ENCODE results near the gene FBXL19. TPM values are rescaled to one million over a fixed set of nuclear protein-coding genes. Genes with fewer than 3 reads are reported as not detected.

FBXL19 gene
- total and polyA plus RNA-seq, 2 of the 13 experiments (the other 11 are each of a cell fraction or from before 2014, with no cell fraction given): 6.0 to 13.7 TPM

DNA sequence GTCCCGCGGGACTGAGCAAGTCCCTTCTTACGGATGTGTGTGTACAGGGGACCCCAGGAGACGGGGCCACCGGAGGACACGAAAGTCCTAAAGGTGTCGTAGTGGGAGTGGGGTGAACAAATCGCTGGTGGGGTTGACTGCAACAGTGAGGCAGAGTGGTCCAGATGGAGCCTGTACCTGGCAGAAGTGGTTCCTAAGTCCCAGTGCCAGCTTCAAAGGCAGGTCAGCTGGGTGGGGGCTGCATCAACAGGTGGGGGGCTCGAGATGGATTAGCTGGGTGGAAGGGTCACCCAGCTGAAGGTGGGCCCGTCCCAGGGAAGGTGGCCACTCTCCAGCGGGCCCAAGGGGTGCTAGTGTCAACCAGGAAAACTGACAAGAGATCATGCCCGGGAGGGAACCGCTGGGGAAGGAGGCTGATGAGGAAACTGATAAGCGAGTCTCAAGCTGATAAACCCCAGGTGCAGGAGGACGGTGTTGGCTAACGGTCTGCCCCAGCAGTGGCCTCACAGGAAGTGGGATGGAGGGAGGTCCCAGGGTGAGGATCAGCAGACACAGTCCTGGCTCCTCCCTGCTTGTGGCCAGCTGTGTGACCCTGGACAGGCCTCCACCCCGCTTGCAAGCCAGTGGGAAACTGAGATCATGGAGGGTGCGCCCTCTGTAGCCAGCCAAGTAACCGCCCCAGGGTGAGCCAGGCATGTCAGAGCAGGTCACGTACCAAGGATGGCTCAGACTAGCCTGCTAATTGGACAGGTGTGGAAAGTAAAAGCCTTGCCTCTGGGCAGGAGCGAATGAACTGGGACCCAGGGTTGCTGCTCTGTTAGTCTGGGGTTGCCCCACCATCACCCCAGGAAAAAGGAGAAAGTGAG lies 26.5 kb downstream of the FBXL19 start (continued):
- TF ChIP-seq, protein P1, sequence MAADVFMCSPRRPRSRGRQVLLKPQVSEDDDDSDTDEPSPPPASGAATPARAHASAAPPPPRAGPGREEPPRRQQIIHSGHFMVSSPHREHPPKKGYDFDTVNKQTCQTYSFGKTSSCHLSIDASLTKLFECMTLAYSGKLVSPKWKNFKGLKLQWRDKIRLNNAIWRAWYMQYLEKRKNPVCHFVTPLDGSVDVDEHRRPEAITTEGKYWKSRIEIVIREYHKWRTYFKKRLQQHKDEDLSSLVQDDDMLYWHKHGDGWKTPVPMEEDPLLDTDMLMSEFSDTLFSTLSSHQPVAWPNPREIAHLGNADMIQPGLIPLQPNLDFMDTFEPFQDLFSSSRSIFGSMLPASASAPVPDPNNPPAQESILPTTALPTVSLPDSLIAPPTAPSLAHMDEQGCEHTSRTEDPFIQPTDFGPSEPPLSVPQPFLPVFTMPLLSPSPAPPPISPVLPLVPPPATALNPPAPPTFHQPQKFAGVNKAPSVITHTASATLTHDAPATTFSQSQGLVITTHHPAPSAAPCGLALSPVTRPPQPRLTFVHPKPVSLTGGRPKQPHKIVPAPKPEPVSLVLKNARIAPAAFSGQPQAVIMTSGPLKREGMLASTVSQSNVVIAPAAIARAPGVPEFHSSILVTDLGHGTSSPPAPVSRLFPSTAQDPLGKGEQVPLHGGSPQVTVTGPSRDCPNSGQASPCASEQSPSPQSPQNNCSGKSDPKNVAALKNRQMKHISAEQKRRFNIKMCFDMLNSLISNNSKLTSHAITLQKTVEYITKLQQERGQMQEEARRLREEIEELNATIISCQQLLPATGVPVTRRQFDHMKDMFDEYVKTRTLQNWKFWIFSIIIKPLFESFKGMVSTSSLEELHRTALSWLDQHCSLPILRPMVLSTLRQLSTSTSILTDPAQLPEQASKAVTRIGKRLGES (CRISPR knock-in tag; IDR thresholded peaks at IDR 0.05; ENCODE audit: borderline replicate concordance): no peak
- TF ChIP-seq HOXA9 (CRISPR knock-in tag; IDR thresholded peaks at IDR 0.05; ENCODE audit: borderline replicate concordance): 0 out of 2 replicates have a peak, but pooled peaks have one; percentile 18
- TF ChIP-seq, protein P2, sequence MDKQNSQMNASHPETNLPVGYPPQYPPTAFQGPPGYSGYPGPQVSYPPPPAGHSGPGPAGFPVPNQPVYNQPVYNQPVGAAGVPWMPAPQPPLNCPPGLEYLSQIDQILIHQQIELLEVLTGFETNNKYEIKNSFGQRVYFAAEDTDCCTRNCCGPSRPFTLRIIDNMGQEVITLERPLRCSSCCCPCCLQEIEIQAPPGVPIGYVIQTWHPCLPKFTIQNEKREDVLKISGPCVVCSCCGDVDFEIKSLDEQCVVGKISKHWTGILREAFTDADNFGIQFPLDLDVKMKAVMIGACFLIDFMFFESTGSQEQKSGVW (CRISPR knock-in tag; IDR thresholded peaks at IDR 0.05; ENCODE audit: borderline replicate concordance): 0 out of 2 replicates have a peak, but pooled peaks have one; percentile 36
- no peak; the same call in 1 of the 2 replicates for TF ChIP-seq ZNF546 (CRISPR knock-in tag; conservative IDR thresholded peaks at IDR 0.05)
- peak; percentile 86 for TF ChIP-seq BRD4 (CRISPR knock-in tag; IDR thresholded peaks at IDR 0.05)
- TF ChIP-seq MEIS2 (CRISPR knock-in tag; IDR thresholded peaks at IDR 0.05): peak; percentile 93; the same call in 1 of the 2 replicates
- no peak; the same call in 1 of the 2 replicates for TF ChIP-seq ZNF274 (CRISPR knock-in tag; IDR thresholded peaks at IDR 0.05)
- TF ChIP-seq CAMTA2 (CRISPR knock-in tag; IDR thresholded peaks at IDR 0.05; ENCODE audit: borderline replicate concordance): peak; percentile 77; the same call in 1 of the 2 replicates
- TF ChIP-seq, protein P3, sequence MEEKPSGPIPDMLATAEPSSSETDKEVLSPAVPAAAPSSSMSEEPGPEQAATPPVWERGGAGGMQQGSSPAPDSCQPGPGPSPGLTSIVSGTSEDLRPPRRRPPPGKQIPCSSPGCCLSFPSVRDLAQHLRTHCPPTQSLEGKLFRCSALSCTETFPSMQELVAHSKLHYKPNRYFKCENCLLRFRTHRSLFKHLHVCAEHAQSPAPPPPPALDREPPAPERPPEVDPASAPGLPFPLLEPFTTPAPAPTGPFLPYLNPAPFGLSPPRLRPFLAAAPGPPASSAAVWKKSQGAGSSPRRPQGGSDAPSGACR (CRISPR knock-in tag; IDR thresholded peaks at IDR 0.05): peak; percentile 52; the same call in 1 of the 2 replicates
- TF ChIP-seq ZMAT3 (CRISPR knock-in tag; conservative IDR thresholded peaks at IDR 0.05): no peak; the same call in 1 of the 2 replicates
- no peak for TF ChIP-seq ZNF777 (CRISPR knock-in tag; IDR thresholded peaks at IDR 0.05)
- TF ChIP-seq PAF1 (CRISPR knock-in tag; IDR thresholded peaks at IDR 0.05): peak; percentile 88
- peak; percentile 72; the same call in 1 of the 2 replicates for TF ChIP-seq ZNF607 (CRISPR knock-in tag; IDR thresholded peaks at IDR 0.05; ENCODE audit: borderline replicate concordance)
- TF ChIP-seq ZBTB38 (CRISPR knock-in tag; IDR thresholded peaks at IDR 0.05): peak; percentile 96
- no peak for TF ChIP-seq FOXM1 (CRISPR knock-in tag; IDR thresholded peaks at IDR 0.05)
- no peak for TF ChIP-seq HOXD1 (CRISPR knock-in tag; IDR thresholded peaks at IDR 0.05)
- TF ChIP-seq ZNF589 (CRISPR knock-in tag; conservative IDR thresholded peaks at IDR 0.05): peak; percentile 86; the same call in 1 of the 2 replicates
- TF ChIP-seq, protein P4, sequence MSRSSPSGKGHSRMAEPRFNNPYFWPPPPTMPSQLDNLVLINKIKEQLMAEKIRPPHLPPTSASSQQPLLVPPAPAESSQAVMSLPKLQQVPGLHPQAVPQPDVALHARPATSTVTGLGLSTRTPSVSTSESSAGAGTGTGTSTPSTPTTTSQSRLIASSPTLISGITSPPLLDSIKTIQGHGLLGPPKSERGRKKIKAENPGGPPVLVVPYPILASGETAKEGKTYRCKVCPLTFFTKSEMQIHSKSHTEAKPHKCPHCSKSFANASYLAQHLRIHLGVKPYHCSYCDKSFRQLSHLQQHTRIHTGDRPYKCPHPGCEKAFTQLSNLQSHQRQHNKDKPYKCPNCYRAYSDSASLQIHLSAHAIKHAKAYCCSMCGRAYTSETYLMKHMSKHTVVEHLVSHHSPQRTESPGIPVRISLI (CRISPR knock-in tag; IDR thresholded peaks at IDR 0.05; ENCODE audit: borderline replicate concordance): 0 out of 2 replicates have a peak, but pooled peaks have one; percentile 37
- TF ChIP-seq KDM6A (CRISPR knock-in tag; IDR thresholded peaks at IDR 0.05; ENCODE audit: low read depth): peak; percentile 51; the same call in 1 of the 2 replicates
- TF ChIP-seq, protein P5, sequence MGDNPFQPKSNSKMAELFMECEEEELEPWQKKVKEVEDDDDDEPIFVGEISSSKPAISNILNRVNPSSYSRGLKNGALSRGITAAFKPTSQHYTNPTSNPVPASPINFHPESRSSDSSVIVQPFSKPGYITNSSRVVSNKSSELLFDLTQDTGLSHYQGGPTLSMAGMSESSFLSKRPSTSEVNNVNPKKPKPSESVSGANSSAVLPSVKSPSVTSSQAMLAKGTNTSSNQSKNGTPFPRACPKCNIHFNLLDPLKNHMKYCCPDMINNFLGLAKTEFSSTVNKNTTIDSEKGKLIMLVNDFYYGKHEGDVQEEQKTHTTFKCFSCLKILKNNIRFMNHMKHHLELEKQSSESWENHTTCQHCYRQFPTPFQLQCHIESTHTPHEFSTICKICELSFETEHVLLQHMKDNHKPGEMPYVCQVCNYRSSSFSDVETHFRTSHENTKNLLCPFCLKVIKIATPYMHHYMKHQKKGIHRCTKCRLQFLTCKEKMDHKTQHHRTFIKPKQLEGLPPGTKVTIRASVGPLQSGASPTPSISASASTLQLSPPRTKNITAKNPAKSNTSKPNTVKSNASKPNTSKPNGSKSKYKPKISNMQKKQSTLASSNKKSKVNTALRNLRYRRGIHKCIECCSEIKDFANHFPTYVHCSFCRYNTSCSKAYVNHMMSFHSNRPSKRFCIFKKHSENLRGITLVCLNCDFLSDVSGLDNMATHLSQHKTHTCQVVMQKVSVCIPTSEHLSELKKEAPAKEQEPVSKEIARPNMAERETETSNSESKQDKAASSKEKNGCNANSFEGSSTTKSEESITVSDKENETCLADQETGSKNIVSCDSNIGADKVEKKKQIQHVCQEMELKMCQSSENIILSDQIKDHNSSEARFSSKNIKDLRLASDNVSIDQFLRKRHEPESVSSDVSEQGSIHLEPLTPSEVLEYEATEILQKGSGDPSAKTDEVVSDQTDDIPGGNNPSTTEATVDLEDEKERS (CRISPR knock-in tag; IDR thresholded peaks at IDR 0.05): no peak; the same call in 1 of the 2 replicates

Measured in HepG2 (cell line).